T47D (cell line): ENCODE measurements around the gene ITGB5.
"Not testable (repeated sequence)": the region's sequence is repeated elsewhere in the genome, so short reads cannot be mapped to it uniquely, and the experiment has no call there.

Experiments
- DNase-seq, 2 experiments: peaks; one replicate each; pipeline versions ENCODE4 v3.0.0 to v3.0.0-alpha.2; 2011 to 2012; ENCODE audit warnings: low read depth in 1 of 2, low spot score in 1 of 2
- JUND ChIP-seq: IDR thresholded peaks from 2 replicates; pipeline ENCODE4 v1.6.1; 2012; ENCODE audit warnings: low read depth
- in situ Hi-C: cut with HindIII; loops from 2 replicates; pipeline ENCODE4 v1.10.0; 2016; ENCODE audit warnings: low sequenced_read_pairs, low pct_unique_long_range_greater_than_20kb

ITGB5 gene

GRCh38 chr3:124760601-124761000, 126.6 kb downstream of the ITGB5 start:
- DNase-seq, result peak in 1 of 2 experiments; percentile 63
- in situ Hi-C loops, result no loop called here
- no peak for TF ChIP-seq JUND

GRCh38 chr3:124759666-124760401, 127.3 kb downstream of the ITGB5 start:
- DNase-seq, result no peak
- no peak for TF ChIP-seq JUND
- in situ Hi-C loops, result no loop called here

GRCh38 chr3:124758851-124759635, 128.1 kb downstream of the ITGB5 start:
- no peak for TF ChIP-seq JUND
- in situ Hi-C loops, result no loop called here
- no peak for DNase-seq

- DNase-seq, in situ Hi-C loops: not testable (repeated sequence)
Observed at GRCh38 chr3:124757926-124758325, 129.2 kb downstream of the ITGB5 start.

- no peak for TF ChIP-seq JUND
Observed at GRCh38 chr3:124752051-124752450, 135.1 kb downstream of the ITGB5 start.

GRCh38 chr3:124751501-124751900, 135.7 kb downstream of the ITGB5 start:
- no peak for TF ChIP-seq JUND

More at GRCh38 chr3:124752051-124752450, 135.1 kb downstream of the ITGB5 start:
- no peak for DNase-seq
- in situ Hi-C loops, result no loop called here

GRCh38 chr3:124749877-124750276, 137.3 kb downstream of the ITGB5 start:
- DNase-seq, in situ Hi-C loops: not testable (repeated sequence)

More at GRCh38 chr3:124751501-124751900, 135.7 kb downstream of the ITGB5 start:
- in situ Hi-C loops, result no loop called here
- DNase-seq, result no peak

GRCh38 chr3:124748560-124749198, 138.5 kb downstream of the ITGB5 start:
- in situ Hi-C loops, result no loop called here
- no peak for TF ChIP-seq JUND
- DNase-seq, result no peak

- no peak for DNase-seq
- TF ChIP-seq JUND, result no peak
- in situ Hi-C loops, result no loop called here
Observed at GRCh38 chr3:124747111-124747981, 139.8 kb downstream of the ITGB5 start.

GRCh38 chr3:124745756-124746155, 141.4 kb downstream of the ITGB5 start:
- DNase-seq, result no peak
- TF ChIP-seq JUND, result no peak
- in situ Hi-C loops, result no loop called here

- DNase-seq, result no peak
- in situ Hi-C loops, result no loop called here
- TF ChIP-seq JUND, result no peak
Observed at GRCh38 chr3:124741027-124741426, 146.1 kb downstream of the ITGB5 start.

- in situ Hi-C loops, result no loop called here
Observed at GRCh38 chr3:124731760-124732159, 155.4 kb downstream of the ITGB5 start.

More at GRCh38 chr3:124731760-124732159, 155.4 kb downstream of the ITGB5 start:
- TF ChIP-seq JUND, result no peak
- DNase-seq, result no peak
